HG03571 (cell line): ENCODE measurements around the gene UVRAG.
"Not testable (repeated sequence)": the region's sequence is repeated elsewhere in the genome, so short reads cannot be mapped to it uniquely, and the experiment has no call there.

ENCODE experiments used
- ATAC-seq: cut with Tn5 transposase; IDR thresholded peaks from one replicate; pipeline ENCODE4 v1.9.1; 2021; ENCODE audit not compliant: unreplicated experiment

Gene UVRAG

DNA sequence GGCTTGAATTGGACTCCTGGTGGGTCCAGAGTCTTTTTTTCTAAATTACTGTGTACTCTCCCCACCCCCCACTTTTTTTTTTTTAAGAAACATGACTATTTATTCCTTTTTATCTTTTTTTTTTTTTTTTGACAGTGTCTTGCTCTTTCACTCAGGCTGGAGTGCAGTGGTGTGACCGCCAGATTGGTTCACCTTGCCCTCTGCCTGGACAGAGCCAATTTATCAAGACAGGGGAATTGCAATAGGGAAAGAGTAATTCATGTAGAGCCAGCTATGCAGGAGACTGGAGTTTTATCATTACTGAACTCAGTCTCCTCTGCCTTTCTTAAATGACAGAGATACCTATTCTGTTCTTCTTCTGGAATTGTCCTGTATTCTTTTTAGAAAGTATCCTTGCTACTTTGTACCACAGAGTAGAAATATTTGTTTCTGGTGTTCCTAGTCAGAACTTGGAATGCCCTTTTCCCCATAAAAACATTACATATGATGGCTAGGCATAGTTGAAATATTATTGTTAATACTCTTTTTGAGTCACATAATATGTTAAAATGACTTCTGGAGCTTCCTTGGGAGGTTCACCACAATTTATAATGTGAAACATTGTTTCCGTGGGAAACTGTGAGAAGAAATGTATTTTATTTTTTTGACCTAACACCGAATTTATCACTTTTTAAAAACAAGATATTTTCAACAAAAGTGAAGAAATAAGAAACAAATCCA lies 95.6 kb downstream of the UVRAG start:
- ATAC-seq = no peak

DNA sequence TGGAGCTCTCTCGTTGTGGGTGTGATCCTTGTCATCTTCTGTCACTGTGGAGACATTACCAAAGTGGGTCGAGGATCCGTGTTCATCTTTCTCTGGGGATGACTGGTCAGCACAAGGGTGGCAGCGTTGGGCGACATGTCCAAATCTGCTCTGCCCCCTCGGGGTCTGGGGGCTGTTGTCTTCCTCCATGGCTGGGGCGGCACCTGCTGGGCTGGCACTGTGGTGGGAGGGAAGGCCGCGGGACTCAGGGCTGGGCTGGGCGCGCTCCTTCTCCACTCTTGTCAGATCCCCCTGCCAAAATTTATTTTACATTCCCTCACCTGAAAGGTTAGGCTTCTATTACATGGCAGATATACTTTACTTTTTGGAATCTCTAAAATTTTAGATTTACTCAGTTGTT lies 96.4 kb downstream of the UVRAG start:
- no peak for ATAC-seq

DNA sequence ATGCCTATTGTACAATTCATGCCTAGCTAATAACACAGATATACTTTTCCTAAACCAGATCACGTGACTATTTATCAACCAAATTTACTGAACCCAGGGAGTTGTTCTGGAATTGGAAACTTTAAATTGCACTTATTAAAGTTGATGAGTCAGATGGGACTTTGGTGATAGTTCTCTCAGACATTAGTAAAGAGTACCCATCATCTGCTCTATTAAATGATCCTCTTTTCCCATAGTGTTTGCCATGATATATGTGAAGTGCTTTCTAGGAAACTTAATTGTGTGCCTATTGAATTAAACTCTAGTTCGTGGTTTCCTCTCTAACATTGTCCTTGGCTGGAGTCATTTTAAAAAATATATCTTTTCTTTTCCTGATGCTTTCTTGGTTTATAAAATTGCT lies 99.0 kb downstream of the UVRAG start:
- no peak for ATAC-seq

DNA sequence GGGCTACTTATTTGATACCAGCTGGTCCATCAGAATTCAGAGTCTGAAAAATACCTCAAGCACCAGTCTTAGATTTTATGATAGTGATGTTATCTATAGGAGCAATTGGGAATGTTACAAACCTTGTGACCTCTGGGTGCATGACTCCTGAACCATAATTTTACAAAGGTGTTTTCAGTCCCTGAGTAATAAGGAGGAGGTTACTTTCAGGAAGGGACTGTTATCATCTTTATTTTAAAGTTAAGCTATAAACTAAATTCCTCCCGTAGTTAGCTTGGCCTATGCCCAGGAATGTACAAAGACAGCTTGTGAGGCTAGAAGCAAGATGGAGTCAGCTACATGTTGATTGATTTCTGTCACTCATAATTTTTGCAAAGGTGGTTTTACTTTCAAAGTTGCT lies 101.9 kb downstream of the UVRAG start:
- ATAC-seq = no peak

DNA sequence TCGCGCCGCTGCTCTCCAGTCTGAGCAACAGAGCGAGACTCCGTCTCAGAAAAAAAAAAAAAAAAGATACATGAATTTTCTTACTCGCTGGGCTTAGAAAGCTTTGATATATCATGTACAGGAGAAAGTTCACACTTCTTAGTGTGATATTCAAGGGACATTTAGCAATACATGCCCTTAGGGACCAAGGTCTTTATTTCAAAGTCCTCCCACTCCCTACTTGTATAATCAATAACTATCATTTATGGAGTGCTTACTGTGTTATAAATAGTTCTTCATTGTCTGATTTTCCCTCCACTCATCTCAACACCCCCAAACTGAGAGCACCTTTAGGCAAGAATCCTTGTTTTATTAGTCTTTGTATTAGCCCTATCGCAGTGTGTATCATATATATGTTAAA lies 103.3 kb downstream of the UVRAG start:
- ATAC-seq = no peak

DNA sequence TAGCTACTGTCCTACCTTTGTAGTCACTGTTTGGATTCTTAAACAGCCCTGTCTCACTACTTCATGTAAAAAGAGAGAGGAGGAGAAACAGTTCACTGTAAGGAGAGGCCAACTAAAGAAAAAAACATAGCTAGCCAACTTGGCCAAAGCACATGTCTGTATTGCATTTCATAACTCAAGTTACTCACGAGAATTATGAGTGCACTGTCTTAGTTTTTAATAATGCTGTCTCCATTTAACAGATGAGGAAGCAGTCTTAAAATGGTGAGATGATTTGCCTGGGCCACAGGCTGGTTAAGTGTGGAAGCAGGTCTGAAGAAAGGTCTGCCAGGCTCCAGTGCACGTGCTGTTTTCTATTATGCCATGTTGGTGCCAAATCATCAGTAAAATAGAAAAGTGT lies 104.5 kb downstream of the UVRAG start:
- ATAC-seq = no peak

DNA sequence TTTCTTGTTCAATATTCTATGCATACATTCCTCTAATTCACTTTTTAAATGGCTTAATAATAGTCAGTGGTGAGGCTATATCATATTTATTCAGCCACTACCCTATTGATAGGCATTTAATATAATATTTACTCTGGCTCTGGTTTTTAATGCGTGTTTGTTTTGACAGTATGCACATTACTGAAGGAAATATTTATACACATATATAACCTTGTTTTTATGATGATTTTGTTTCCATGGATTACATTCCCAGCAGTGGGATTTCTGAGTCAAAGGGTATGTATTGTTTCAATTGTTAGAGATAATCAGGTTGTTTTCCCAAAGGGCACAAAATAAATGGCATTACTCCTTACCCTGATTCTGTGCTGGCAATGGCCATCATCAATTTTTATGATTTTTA lies 105.8 kb downstream of the UVRAG start:
- ATAC-seq = no peak

DNA sequence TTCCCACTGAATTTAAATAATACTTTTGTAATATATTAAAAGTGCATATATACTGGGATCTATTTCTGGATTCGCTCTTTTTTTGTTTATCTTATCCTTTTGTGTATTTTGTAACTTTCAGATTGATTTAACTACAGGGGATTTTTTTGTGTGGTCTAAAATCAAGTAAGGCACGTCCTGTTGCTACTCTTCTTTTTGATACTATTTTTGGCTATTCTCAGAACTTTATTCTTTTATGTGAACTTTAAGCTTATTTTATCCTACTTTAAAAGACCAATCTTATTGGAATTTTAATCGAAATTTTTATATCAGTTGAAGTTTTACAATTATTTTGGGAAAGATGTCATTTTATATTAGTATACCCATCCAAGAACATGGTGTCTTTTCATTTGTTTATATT lies 106.8 kb downstream of the UVRAG start:
- no peak for ATAC-seq

DNA sequence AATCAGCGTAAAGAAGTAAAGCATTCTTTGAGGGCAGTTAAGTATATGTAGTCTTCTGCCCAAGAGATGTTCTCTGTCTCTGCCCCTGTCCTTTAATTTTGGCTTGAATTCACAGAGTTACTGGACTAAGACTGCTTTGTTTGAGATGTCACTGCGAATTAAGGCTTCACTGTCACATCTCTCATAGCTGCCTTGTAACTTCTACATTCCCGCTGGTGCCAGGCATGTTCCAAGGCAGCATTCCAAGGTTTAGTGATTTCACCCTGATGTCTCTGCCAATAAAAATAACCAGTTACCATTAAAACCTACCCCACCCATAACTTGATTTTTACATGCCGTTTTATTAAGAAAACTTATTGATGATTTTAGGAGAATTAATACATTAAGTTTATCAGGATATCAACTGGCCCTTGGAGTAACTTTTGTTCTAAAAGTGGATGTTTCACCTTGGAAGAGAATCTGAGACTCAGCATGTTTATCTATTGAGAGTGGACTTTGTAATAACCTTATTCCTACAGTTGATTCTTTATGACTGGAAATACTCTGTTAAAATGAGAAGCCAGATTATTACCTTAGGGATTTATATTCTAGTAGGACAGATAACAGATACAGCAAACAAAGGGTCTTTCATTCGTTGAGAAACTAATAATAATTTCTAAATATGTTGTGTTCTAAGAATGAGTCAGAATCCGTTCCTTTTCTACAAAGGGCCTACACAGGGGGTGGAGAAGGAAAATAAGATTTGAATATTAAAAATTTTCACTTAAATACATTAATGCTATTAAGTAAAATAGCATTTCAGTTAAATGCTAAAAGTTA lies 110.2 kb downstream of the UVRAG start:
- no peak for ATAC-seq

DNA sequence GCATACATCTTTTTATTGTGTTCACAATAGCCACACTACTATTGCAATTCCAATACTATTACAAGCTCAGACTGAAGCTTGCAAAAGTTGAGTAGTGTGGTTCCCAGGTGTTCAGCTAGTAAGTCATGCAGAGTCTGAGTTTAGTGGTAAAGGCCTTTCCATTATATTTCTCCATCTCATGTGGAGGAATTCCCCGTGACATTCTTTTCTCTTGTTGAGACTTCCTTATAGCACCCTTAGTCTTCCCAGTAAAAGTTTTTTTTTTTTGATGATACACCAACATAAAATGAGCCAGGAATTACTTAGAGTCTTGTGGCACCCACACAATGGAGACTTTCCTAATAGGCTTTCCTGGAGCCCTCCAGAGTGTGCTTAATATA lies 110.8 kb downstream of the UVRAG start:
- no peak for ATAC-seq

DNA sequence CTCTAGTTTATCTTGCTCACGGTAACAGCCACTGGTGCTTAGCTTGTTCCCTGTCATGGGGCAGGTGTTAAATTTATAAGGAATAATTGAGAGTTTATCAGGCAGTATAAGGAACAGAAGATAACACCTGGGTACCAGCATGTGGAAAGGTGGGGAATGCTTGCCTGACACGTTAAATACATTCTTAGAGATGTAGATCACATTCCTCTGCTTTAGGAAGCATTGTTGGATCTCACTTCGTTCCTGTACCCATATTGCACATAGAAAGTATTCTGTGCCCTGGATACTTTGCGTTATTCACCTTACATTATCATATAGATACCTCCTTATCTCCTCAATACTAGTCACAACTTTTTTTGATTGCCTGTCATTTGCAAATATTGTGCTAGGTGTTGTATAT lies 114.7 kb downstream of the UVRAG start:
- no peak for ATAC-seq

DNA sequence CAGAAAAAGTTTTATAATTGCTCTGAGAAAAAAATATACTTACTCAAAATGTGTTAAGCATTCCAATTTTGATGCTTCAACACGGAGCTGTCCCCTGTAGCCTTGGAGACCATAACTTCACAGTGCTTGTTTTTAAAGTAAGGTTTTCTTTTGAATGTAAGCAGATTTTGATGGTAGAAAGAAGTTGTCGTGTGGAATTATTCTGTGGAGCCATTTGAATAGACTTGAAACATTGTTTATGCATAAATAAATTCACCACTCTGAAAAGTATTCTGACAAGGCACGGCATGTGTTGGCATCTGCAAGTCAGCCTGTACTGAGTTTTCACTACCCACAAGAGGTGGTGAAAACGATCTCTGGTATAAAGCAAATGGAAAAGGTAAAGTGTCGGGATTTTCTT lies 115.5 kb downstream of the UVRAG start:
- ATAC-seq = no peak

DNA sequence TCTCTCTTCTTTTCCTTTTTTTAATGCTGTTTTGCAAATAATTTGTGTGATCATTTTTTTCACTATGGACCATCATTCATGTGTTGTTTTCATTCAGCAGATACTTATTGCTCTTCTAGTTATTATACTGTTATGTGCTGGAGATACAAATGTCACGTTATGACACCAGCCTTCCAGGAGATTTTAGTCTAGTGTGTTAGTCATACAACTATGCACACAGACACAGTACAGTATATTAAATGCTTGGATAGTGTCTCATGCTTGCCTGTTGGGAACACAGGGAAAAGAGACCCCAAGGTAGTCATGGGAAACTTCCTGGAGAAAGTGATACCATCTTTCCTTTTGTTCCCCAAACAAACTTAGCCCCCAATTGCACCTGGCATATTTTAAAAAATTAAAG lies 116.1 kb downstream of the UVRAG start:
- ATAC-seq = no peak

DNA sequence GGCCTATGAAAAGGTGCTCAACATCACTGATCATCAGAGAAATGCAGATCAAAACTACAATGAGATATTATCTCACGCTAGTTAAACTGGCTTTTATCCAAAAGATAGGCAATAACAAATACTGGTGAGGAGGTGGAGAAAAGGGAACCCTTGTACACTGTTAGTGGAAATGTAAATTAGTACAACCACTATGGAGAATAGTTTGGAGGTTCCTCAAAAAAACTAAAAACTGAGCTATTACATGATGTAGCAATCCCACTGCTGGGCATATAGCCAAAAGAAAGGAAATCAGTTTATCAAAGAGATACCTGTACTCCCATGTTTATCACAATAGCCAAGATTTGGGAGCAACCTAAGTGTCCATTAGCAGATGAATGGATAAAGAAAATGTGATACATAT lies 118.7 kb downstream of the UVRAG start:
- ATAC-seq = not testable (repeated sequence)

DNA sequence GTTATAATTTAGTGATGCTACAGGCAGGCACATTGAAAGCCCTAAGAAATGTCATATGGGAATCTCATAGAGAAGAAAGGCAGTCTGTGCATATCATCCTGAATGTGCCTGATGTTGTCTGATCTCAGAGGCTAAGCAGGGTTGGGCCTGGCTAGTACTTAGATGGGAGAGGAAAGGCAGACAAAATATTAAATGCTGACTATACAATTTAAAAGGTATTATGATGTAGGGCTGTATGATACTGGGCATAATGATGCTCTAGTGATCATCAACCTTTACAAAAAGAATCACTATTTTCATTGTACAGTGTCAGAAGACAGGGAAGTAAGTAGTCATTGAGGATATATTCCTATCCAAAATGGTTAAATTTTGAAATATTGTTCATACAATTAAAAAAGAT lies 119.8 kb downstream of the UVRAG start:
- ATAC-seq = no peak

DNA sequence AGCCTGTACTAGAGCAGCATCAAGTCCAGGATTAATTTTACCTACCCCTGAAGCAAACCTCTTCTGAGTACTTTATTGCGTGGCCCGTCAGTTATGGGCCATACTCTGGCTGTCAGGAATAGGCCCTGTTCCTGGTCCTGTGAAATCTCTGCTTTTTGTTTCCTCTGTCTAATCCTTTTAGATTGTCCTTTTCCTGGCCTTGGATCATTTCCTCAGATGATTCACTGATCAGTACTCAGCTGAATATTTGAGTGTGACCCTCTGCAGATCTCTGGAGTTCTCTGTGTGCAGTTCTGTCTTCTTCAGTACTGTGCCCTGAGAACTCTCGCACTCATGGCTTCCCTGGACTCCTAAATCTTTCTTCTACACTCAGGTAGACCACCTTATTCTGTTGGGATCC lies 123.5 kb downstream of the UVRAG start:
- no peak for ATAC-seq

DNA sequence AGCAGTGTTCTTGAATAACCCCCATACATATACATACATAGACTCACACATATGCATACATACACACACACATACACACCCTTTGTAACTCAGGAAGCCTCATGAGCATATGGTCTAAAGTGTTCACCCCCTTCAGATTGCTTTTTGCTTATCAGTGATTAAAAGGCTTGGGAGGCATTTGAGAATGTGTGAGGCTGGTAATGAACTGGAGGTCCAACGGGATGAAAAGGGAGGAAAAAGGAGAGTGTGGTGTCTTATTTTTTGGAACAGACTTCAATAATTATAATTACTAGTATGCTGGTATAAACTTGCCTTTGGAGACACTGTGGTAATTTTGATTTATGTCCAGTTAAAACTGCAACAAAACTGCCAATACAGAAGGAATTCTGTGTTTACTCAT lies 124.5 kb downstream of the UVRAG start:
- no peak for ATAC-seq

DNA sequence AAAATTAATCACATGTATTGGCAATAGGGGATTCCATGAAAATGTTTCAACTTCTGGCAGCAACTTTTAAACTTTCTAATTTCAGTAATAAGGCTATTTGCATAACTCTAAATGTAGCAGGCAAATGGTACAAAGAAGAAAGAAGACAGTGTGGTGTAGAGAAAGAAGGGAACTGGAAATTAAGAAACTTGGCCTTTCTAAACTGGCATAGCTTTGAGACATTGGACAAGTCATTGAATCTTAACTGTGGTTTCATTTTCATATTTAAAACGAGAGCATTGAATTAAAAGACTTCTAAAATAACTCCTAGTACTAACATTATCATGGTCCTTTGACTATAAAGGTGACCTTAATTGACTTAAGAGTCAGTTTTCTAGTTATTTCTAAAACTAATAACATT lies 125.0 kb downstream of the UVRAG start:
- no peak for ATAC-seq

DNA sequence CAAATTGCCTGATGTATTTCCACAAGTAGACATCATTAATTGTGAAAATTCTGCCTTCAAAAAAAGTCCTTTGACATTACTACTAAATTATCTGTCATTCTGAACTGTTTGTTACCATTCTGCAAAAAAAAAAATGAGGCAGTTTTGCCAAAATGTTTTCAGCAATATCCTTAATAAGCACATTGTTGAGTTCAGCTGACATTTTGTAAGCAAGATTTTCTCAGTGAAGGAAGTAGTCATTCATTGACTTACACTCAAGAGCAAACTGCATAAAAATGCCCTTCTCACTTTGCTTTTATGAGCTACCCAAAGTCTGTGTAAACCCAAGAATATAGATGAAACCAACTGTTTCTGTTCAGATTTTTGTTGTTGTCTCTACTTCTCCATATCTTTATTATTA lies 125.9 kb downstream of the UVRAG start:
- ATAC-seq = no peak

DNA sequence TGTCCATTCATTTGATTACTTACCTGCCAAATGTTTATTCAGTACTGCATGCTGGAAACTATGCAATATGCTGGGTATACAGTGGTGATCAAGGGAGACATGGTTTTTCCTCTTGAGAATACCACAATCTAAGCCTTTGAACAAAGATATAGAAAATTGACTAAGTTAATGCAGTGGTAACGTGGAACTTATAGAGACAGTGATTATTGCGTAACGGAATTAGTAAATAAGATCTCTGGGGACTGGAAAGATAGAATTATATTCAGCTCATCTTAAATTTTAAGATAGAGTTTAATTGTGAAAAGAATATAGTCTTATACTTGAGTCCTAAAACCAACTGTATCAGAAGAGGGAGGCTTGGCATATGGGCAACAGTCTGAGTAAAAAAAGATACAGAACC lies 129.5 kb downstream of the UVRAG start:
- ATAC-seq = no peak

DNA sequence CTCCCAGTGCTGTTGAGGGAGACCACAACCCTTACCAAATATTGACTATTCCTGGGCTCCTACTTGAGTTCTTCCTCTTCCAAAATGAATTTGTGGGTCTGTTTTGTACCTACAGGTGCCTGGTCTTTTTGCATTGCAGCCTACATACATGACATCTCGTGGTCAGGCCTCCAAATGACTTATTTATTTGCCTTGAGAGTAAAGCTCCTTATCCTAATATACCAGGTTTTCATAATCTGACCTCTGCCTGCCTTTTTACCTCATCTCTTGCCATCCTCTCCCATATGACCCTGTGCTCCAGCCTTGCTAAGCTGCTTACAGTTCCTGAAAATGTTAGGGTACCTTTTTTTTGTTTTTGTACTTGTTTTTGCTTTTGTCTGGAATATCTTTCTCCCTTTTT lies 130.4 kb downstream of the UVRAG start:
- ATAC-seq = no peak

DNA sequence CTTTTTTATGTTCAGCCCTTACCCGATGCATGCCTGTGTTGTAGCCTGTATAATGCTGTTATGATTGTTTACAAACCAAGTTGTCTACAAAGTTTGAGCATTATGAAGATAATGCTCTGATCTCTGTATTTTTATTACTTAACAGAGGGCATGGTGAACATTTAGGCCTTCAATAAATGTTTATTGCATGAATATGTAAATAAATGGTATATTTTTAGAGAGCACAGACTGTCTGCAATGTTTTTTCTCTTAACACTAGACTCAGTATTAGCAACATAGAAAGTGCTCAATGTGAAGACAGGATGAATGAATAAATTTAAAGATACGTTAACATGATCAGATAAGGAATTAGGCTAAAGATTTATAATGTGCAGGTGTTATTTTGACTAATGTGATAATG lies 130.9 kb downstream of the UVRAG start:
- no peak for ATAC-seq
